Neural crest cell (in vitro differentiated cells): ENCODE data around the gene UFSP2. TPM values are rescaled to one million over a fixed set of nuclear protein-coding genes. Genes with fewer than 3 reads are reported as not detected.

ENCODE experiments used
- DNase-seq: peaks from one replicate; pipeline ENCODE4 v3.0.0; 2021; ENCODE audit warnings: low read depth, mixed read lengths, low spot score
- H3K27ac Mint-ChIP-seq: one replicate; pipeline ENCODE4 v1.8.0; 2021; ENCODE audit warnings: mild to moderate bottlenecking, mixed read lengths; ENCODE audit not compliant: unreplicated experiment
- H3K27me3 Mint-ChIP-seq: 2 replicates; pipeline ENCODE4 v1.8.0; 2021; ENCODE audit warnings: low read depth, mild to moderate bottlenecking, mixed read lengths
- H3K36me3 Mint-ChIP-seq: 2 replicates; pipeline ENCODE4 v1.8.0; 2021; ENCODE audit warnings: low read depth, mild to moderate bottlenecking, mixed read lengths
- H3K4me1 Mint-ChIP-seq: 2 replicates; pipeline ENCODE4 v1.8.0; 2021; ENCODE audit warnings: mixed read lengths
- H3K4me3 Mint-ChIP-seq: one replicate; pipeline ENCODE4 v1.8.0; 2021; ENCODE audit warnings: mild to moderate bottlenecking, mixed read lengths
- H3K9me3 Mint-ChIP-seq: 2 replicates; pipeline ENCODE4 v1.8.0; 2021; ENCODE audit warnings: mixed read lengths
- total RNA-seq: library from RNA; stranded (reverse); gene quantifications from 2 replicates; pipeline ENCODE4 v1.2.1, GENCODE V29; 2021
- TF ChIP-seq, protein P1 (sequence below): fragments of 200-600 bp; sonication (generic); conservative IDR thresholded peaks from 2 replicates; pipeline ENCODE4 v1.5.0; 2021; ENCODE audit warnings: antibody characterized with exemption, mild to moderate bottlenecking

UFSP2 gene
- total RNA-seq, 1 donor from 2014 or later = 28.6 TPM

GRCh38 chr4:185351691-185352090, 74.1 kb downstream of the UFSP2 start:
- no peaks in the 10 kb centered on the region for H3K27me3 Mint-ChIP-seq
- H3K9me3 Mint-ChIP-seq = no peaks in the 10 kb centered on the region
- no peak overlapping the region for H3K4me3 Mint-ChIP-seq
- no peaks in the 10 kb centered on the region for H3K4me1 Mint-ChIP-seq
- peaks cover 30% of the 10 kb centered on the region for H3K36me3 Mint-ChIP-seq
- H3K27ac Mint-ChIP-seq = no peak overlapping the region
- TF ChIP-seq, protein P1, sequence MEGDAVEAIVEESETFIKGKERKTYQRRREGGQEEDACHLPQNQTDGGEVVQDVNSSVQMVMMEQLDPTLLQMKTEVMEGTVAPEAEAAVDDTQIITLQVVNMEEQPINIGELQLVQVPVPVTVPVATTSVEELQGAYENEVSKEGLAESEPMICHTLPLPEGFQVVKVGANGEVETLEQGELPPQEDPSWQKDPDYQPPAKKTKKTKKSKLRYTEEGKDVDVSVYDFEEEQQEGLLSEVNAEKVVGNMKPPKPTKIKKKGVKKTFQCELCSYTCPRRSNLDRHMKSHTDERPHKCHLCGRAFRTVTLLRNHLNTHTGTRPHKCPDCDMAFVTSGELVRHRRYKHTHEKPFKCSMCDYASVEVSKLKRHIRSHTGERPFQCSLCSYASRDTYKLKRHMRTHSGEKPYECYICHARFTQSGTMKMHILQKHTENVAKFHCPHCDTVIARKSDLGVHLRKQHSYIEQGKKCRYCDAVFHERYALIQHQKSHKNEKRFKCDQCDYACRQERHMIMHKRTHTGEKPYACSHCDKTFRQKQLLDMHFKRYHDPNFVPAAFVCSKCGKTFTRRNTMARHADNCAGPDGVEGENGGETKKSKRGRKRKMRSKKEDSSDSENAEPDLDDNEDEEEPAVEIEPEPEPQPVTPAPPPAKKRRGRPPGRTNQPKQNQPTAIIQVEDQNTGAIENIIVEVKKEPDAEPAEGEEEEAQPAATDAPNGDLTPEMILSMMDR = no peak
- no peak for DNase-seq

Other genes with a start within 250 kb of the UFSP2 start
- 34.6 and 38.5 TPM in 2 replicates for gene CFAP97, start 222.0 kb downstream of the UFSP2 start, total RNA-seq
- gene SNX25, start 216.4 kb downstream of the UFSP2 start, total RNA-seq = 9.7 and 14.3 TPM in 2 replicates
- 0.07 TPM in 1 of 2 replicates, not detected in the other for gene LRP2BP, start 30.0 kb downstream of the UFSP2 start, total RNA-seq
- gene ANKRD37, start 29.1 kb downstream of the UFSP2 start, total RNA-seq = 0.98 and 1.6 TPM in 2 replicates
- 0.14 and 0.16 TPM in 2 replicates for gene CCDC110, start 45.8 kb upstream of the UFSP2 start, total RNA-seq
- gene PDLIM3, start 109.5 kb upstream of the UFSP2 start, total RNA-seq = 2.3 and 3.2 TPM in 2 replicates